ENCODE measurements around the gene MYCBPAP. TPM values are rescaled to one million over a fixed set of nuclear protein-coding genes. Genes with fewer than 3 reads are reported as not detected.

MYCBPAP gene
- total RNA-seq, 1 experiment from 2014 or later: not detected

GRCh38 chr17:50534979-50535326 is 26.7 kb downstream of the MYCBPAP start:
- RAD21 ChIA-PET (ENCODE audit: low non-redundant PET in 1 of 2, low total read pairs in 2 of 2, uncharacterized antibody in 2 of 2, unreplicated experiment in 2 of 2): no interaction called here
- no peaks in the 10 kb centered on the region for H3K9me2 ChIP-seq (ENCODE audit: insufficient read depth)
- intact Hi-C loops (cut with micrococcal nuclease): loop anchor here (2.0 kb wide), 1 partner anchor 52 kb away; no protein-coding TSS in a partner anchor
- ATAC-seq (no peak), DNase-seq (ENCODE audit: low read depth, low spot score) (no peak)
- peak overlapping the region; percentile 99 for H3K4me2 ChIP-seq (ENCODE audit: low read length)
- peak overlapping the region; percentile 45 to 75 for H3K4me3 ChIP-seq (replicated peaks in 1 of 2; ENCODE audit: low read depth in 1 of 2, low read length in 2 of 2)
- no peaks in the 10 kb centered on the region; the same call in 1 of the 2 replicates for H3K79me2 ChIP-seq (ENCODE audit: insufficient read depth, low read length)
- H3K9ac ChIP-seq (ENCODE audit: low read length): peak overlapping the region; percentile 78
- POLR2A ChIA-PET: no interaction called here
- H3K4me1 ChIP-seq (ENCODE audit: control insufficient read depth in 1 of 2, insufficient read depth in 2 of 2, low read length in 2 of 2): peaks cover 45 to 56% of the 10 kb centered on the region in 2 experiments
- TF ChIP-seq YY1 (IDR thresholded peaks at IDR 0.05; ENCODE audit: extremely low read depth, insufficient replicate concordance, low read depth, low read length): no peak
- no peak for TF ChIP-seq SRF (IDR thresholded peaks at IDR 0.05; ENCODE audit: low read depth)
- H3K36me3 ChIP-seq (ENCODE audit: control insufficient read depth in 1 of 2, insufficient read depth in 2 of 2, low read length in 2 of 2): no peaks in the 10 kb centered on the region; a peak in 1 of 4 replicates
- no peaks in the 10 kb centered on the region for H3K9me3 ChIP-seq (ENCODE audit: control insufficient read depth in 1 of 2, insufficient read depth in 1 of 2, low read depth in 1 of 2, low read length in 2 of 2)
- H2AFZ ChIP-seq (ENCODE audit: low read depth, low read length, poor library complexity, severe bottlenecking): no peak overlapping the region
- H3K27ac ChIP-seq (ENCODE audit: low read depth, low read length): peak overlapping the region; percentile 73
- H4K20me1 ChIP-seq (ENCODE audit: insufficient read depth): no peaks in the 10 kb centered on the region
- CTCF ChIA-PET: no interaction called here
- H3K27me3 ChIP-seq (ENCODE audit: insufficient read depth, low read length): no peaks in the 10 kb centered on the region
- TSS peak; percentile 51 for BruUV-seq (replicated peaks)

GRCh38 chr17:50535407-50535806 is 27.2 kb downstream of the MYCBPAP start:
- TF ChIP-seq SRF (IDR thresholded peaks at IDR 0.05; ENCODE audit: low read depth) (no peak), ELF1 (IDR thresholded peaks at IDR 0.05; ENCODE audit: borderline replicate concordance, low read depth) (no peak), POLR2A (IDR thresholded peaks at IDR 0.05; ENCODE audit: borderline replicate concordance, extremely low read depth, insufficient read depth, insufficient read length) (no peak), ZFX (IDR thresholded peaks at IDR 0.05) (no peak), SP1 (IDR thresholded peaks at IDR 0.05; ENCODE audit: low read depth) (no peak), JUND (IDR thresholded peaks at IDR 0.05) (no peak), CBX3 (IDR thresholded peaks at IDR 0.05; ENCODE audit: low read depth) (no peak), POLR2AphosphoS5 (IDR thresholded peaks at IDR 0.05; ENCODE audit: low read depth, low read length) (no peak), EGR1 (IDR thresholded peaks at IDR 0.05; ENCODE audit: low read depth) (no peak), FOSL1 (IDR thresholded peaks at IDR 0.05; ENCODE audit: low read depth) (no peak), EZH2phosphoT487 (IDR thresholded peaks at IDR 0.05; ENCODE audit: borderline replicate concordance) (no peak), CEBPB (IDR thresholded peaks at IDR 0.05; ENCODE audit: low read depth) (no peak), EZH2 (IDR thresholded peaks at IDR 0.05) (no peak)
- TF ChIP-seq, protein P1, sequence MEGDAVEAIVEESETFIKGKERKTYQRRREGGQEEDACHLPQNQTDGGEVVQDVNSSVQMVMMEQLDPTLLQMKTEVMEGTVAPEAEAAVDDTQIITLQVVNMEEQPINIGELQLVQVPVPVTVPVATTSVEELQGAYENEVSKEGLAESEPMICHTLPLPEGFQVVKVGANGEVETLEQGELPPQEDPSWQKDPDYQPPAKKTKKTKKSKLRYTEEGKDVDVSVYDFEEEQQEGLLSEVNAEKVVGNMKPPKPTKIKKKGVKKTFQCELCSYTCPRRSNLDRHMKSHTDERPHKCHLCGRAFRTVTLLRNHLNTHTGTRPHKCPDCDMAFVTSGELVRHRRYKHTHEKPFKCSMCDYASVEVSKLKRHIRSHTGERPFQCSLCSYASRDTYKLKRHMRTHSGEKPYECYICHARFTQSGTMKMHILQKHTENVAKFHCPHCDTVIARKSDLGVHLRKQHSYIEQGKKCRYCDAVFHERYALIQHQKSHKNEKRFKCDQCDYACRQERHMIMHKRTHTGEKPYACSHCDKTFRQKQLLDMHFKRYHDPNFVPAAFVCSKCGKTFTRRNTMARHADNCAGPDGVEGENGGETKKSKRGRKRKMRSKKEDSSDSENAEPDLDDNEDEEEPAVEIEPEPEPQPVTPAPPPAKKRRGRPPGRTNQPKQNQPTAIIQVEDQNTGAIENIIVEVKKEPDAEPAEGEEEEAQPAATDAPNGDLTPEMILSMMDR (IDR thresholded peaks at IDR 0.05 in 2 of 3, conservative IDR thresholded peaks at IDR 0.05 in 1 of 3; ENCODE audit: borderline replicate concordance in 1 of 3, insufficient read depth in 1 of 3, low read depth in 2 of 3, low read length in 2 of 3): no peak
- TF ChIP-seq, protein P2, sequence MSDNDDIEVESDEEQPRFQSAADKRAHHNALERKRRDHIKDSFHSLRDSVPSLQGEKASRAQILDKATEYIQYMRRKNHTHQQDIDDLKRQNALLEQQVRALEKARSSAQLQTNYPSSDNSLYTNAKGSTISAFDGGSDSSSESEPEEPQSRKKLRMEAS (IDR thresholded peaks at IDR 0.05): no peak
- TF ChIP-seq, protein P3, sequence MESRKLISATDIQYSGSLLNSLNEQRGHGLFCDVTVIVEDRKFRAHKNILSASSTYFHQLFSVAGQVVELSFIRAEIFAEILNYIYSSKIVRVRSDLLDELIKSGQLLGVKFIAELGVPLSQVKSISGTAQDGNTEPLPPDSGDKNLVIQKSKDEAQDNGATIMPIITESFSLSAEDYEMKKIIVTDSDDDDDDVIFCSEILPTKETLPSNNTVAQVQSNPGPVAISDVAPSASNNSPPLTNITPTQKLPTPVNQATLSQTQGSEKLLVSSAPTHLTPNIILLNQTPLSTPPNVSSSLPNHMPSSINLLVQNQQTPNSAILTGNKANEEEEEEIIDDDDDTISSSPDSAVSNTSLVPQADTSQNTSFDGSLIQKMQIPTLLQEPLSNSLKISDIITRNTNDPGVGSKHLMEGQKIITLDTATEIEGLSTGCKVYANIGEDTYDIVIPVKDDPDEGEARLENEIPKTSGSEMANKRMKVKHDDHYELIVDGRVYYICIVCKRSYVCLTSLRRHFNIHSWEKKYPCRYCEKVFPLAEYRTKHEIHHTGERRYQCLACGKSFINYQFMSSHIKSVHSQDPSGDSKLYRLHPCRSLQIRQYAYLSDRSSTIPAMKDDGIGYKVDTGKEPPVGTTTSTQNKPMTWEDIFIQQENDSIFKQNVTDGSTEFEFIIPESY (IDR thresholded peaks at IDR 0.05; ENCODE audit: extremely low read depth, insufficient replicate concordance, low read length): no peak
- no peak overlapping the region for H3K9ac ChIP-seq (ENCODE audit: low read length)
- no peaks in the 10 kb centered on the region for H3K9me3 ChIP-seq (ENCODE audit: control insufficient read depth in 1 of 2, insufficient read depth in 1 of 2, low read depth in 1 of 2, low read length in 2 of 2)
- RAD21 ChIA-PET (ENCODE audit: low non-redundant PET in 1 of 2, low total read pairs in 2 of 2, uncharacterized antibody in 2 of 2, unreplicated experiment in 2 of 2): no interaction called here
- H3K4me2 ChIP-seq (ENCODE audit: low read length): peak overlapping the region; percentile 99
- peaks cover 50 to 61% of the 10 kb centered on the region in 2 experiments for H3K4me1 ChIP-seq (ENCODE audit: control insufficient read depth in 1 of 2, insufficient read depth in 2 of 2, low read length in 2 of 2)
- H3K27me3 ChIP-seq (ENCODE audit: insufficient read depth, low read length): no peaks in the 10 kb centered on the region
- no peak overlapping the region for H3K4me3 ChIP-seq (replicated peaks in 1 of 2; ENCODE audit: low read depth in 1 of 2, low read length in 2 of 2)
- POLR2A ChIA-PET: no interaction called here
- no peak for DNase-seq (ENCODE audit: low read depth, low spot score)
- H3K9me2 ChIP-seq (ENCODE audit: insufficient read depth): no peaks in the 10 kb centered on the region
- no peak for ATAC-seq
- H3K27ac ChIP-seq (ENCODE audit: low read depth, low read length): peak overlapping the region; percentile 73; the same call in 1 of the 2 replicates
- H3K79me2 ChIP-seq (ENCODE audit: insufficient read depth, low read length): no peaks in the 10 kb centered on the region; the same call in 1 of the 2 replicates
- intact Hi-C loops (cut with micrococcal nuclease): loop anchor here (2.0 kb wide), 1 partner anchor 53 kb away; no protein-coding TSS in a partner anchor
- H4K20me1 ChIP-seq (ENCODE audit: insufficient read depth): no peaks in the 10 kb centered on the region
- no TSS peak for BruUV-seq (replicated peaks)
- no peaks in the 10 kb centered on the region; a peak in 1 of 4 replicates for H3K36me3 ChIP-seq (ENCODE audit: control insufficient read depth in 1 of 2, insufficient read depth in 2 of 2, low read length in 2 of 2)
- H2AFZ ChIP-seq (ENCODE audit: low read depth, low read length, poor library complexity, severe bottlenecking): no peak overlapping the region
- CTCF ChIA-PET: no interaction called here
